ENCODE results near the gene HPSE2.

DNA sequence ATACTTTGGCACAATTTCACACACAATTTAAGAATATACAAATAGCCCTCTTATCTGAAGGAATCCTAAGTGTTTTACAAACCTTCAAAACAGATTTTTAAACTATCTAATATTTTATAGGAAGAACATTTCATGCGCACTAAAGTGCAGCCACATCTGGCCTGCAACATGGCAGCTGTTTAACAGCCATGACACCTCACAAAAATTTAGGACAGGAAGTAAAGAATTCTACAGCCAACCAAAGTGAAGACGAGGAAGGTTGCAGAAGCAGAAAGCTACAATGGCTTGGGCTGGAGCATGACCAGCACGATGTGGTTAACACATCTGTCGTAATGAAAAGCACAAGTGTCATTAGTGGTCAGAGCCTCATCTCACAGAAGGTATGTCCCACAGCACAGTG is 238.1 kb downstream of the HPSE2 start:
- no peak for TF ChIP-seq POLR2A (IDR thresholded peaks at IDR 0.05)
- TF ChIP-seq CTCF (IDR thresholded peaks at IDR 0.05), result no peak
